ENCODE data around the gene SMPD1.

Gene SMPD1

GRCh38 chr11:6401464-6401863, 11.2 kb downstream of the SMPD1 start:
- Histone ChIP-seq H3K9ac (ENCODE audit: low read length in 5 of 5) (no peak overlapping the region), H3K27ac (ENCODE audit: low read depth, low read length) (no peak overlapping the region), H3K4me3 (ENCODE audit: low read depth in 1 of 5, low read length in 5 of 5) (no peak overlapping the region), H3K36me3 (ENCODE audit: control insufficient read depth in 5 of 5, insufficient read depth in 5 of 5, low read length in 5 of 5) (peaks cover 0 to 48% (median 23%) of the 10 kb centered on the region in 5 donors), H3K27me3 (ENCODE audit: control insufficient read depth in 5 of 5, insufficient read depth in 4 of 5, low read length in 5 of 5) (no peaks in the 10 kb centered on the region), H3K9me3 (ENCODE audit: control insufficient read depth in 5 of 5, low read length in 5 of 5) (no peaks in the 10 kb centered on the region), H3K4me1 (ENCODE audit: control insufficient read depth in 5 of 5, insufficient read depth in 5 of 5, low read length in 5 of 5) (peaks cover 0 to 14% (median 12%) of the 10 kb centered on the region in 5 donors)

DNA sequence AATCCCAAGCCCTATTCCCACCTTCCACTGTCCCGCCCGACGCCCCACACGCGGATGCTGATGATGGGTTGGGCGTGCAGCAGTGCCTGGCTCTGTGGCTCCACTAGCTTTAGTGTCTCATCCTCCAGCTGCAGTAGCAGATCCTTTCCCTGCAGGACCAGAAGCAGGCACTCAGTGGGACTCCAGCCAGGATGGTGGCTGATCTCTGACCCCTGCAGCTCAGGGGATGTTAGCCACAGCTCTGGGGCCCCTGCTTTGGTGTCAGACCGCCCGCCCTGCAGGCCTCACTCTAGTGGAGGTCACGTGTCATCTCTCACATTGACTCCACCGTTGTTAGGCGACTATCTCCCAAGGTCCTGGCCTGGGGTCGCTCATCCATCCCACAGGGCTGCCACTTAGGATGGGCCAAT, 11.8 kb downstream of the SMPD1 start:
- H3K4me1 ChIP-seq (ENCODE audit: control insufficient read depth in 5 of 5, insufficient read depth in 5 of 5, low read length in 5 of 5) = peaks cover 0 to 10% (median 9%) of the 10 kb centered on the region in 5 donors
- no peaks in the 10 kb centered on the region for H3K9me3 ChIP-seq (ENCODE audit: control insufficient read depth in 5 of 5, low read length in 5 of 5)
- no peak overlapping the region for H3K9ac ChIP-seq (ENCODE audit: low read length in 5 of 5)
- H3K27me3 ChIP-seq (ENCODE audit: control insufficient read depth in 5 of 5, insufficient read depth in 4 of 5, low read length in 5 of 5) = no peaks in the 10 kb centered on the region
- H3K36me3 ChIP-seq (ENCODE audit: control insufficient read depth in 5 of 5, insufficient read depth in 5 of 5, low read length in 5 of 5) = peaks cover 0 to 48% (median 23%) of the 10 kb centered on the region in 5 donors
- H3K4me3 ChIP-seq (ENCODE audit: low read depth in 1 of 5, low read length in 5 of 5) = no peak overlapping the region
- no peak overlapping the region for H3K27ac ChIP-seq (ENCODE audit: low read depth, low read length)

DNA sequence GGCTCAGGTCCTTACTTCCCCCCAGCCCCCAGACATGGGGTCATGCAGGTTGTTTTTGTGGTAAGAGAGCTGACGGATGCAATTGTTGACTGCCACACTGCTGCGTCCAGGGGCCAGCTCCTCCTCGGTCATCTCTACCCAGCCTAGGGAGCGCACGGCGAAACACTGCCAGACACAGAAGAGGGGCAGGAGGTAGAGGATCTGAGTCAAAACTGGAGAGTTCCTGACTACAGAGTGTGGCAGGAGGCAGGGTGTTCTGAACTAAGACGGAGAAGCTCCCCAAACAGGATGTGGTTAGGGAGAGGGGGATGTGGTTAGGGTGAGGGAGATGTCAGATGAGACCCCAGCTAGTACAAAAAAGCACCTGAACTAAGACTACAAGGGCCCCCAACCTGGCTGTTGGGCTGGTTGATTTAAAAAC, 12.3 kb downstream of the SMPD1 start:
- Histone ChIP-seq H3K4me3 (ENCODE audit: low read depth in 1 of 5, low read length in 5 of 5) (no peak overlapping the region), H3K27me3 (ENCODE audit: control insufficient read depth in 5 of 5, insufficient read depth in 4 of 5, low read length in 5 of 5) (no peaks in the 10 kb centered on the region), H3K9me3 (ENCODE audit: control insufficient read depth in 5 of 5, low read length in 5 of 5) (no peaks in the 10 kb centered on the region), H3K9ac (ENCODE audit: low read length in 5 of 5) (no peak overlapping the region), H3K27ac (ENCODE audit: low read depth, low read length) (no peak overlapping the region), H3K4me1 (ENCODE audit: control insufficient read depth in 5 of 5, insufficient read depth in 5 of 5, low read length in 5 of 5) (peaks cover 0 to 5% (median 4%) of the 10 kb centered on the region in 5 donors), H3K36me3 (ENCODE audit: control insufficient read depth in 5 of 5, insufficient read depth in 5 of 5, low read length in 5 of 5) (peaks cover 0 to 46% (median 23%) of the 10 kb centered on the region in 5 donors)

GRCh38 chr11:6403539-6403938, 13.3 kb downstream of the SMPD1 start:
- Histone ChIP-seq H3K9me3 (ENCODE audit: control insufficient read depth in 5 of 5, low read length in 5 of 5) (no peaks in the 10 kb centered on the region), H3K4me3 (ENCODE audit: low read depth in 1 of 5, low read length in 5 of 5) (no peak overlapping the region), H3K27me3 (ENCODE audit: control insufficient read depth in 5 of 5, insufficient read depth in 4 of 5, low read length in 5 of 5) (no peaks in the 10 kb centered on the region), H3K9ac (ENCODE audit: low read length in 5 of 5) (no peak overlapping the region), H3K4me1 (ENCODE audit: control insufficient read depth in 5 of 5, insufficient read depth in 5 of 5, low read length in 5 of 5) (no peaks in the 10 kb centered on the region), H3K27ac (ENCODE audit: low read depth, low read length) (no peak overlapping the region), H3K36me3 (ENCODE audit: control insufficient read depth in 5 of 5, insufficient read depth in 5 of 5, low read length in 5 of 5) (peaks cover 0 to 43% (median 23%) of the 10 kb centered on the region in 5 donors)

- Histone ChIP-seq H3K27ac (ENCODE audit: low read depth, low read length) (no peak overlapping the region), H3K4me1 (ENCODE audit: control insufficient read depth in 5 of 5, insufficient read depth in 5 of 5, low read length in 5 of 5) (no peaks in the 10 kb centered on the region), H3K9me3 (ENCODE audit: control insufficient read depth in 5 of 5, low read length in 5 of 5) (no peaks in the 10 kb centered on the region), H3K36me3 (ENCODE audit: control insufficient read depth in 5 of 5, insufficient read depth in 5 of 5, low read length in 5 of 5) (peaks cover 0 to 41% (median 23%) of the 10 kb centered on the region in 5 donors), H3K27me3 (ENCODE audit: control insufficient read depth in 5 of 5, insufficient read depth in 4 of 5, low read length in 5 of 5) (no peaks in the 10 kb centered on the region), H3K4me3 (ENCODE audit: low read depth in 1 of 5, low read length in 5 of 5) (no peak overlapping the region), H3K9ac (ENCODE audit: low read length in 5 of 5) (no peak overlapping the region)
Measured at GRCh38 chr11:6404342-6405051, 14.2 kb downstream of the SMPD1 start.

DNA sequence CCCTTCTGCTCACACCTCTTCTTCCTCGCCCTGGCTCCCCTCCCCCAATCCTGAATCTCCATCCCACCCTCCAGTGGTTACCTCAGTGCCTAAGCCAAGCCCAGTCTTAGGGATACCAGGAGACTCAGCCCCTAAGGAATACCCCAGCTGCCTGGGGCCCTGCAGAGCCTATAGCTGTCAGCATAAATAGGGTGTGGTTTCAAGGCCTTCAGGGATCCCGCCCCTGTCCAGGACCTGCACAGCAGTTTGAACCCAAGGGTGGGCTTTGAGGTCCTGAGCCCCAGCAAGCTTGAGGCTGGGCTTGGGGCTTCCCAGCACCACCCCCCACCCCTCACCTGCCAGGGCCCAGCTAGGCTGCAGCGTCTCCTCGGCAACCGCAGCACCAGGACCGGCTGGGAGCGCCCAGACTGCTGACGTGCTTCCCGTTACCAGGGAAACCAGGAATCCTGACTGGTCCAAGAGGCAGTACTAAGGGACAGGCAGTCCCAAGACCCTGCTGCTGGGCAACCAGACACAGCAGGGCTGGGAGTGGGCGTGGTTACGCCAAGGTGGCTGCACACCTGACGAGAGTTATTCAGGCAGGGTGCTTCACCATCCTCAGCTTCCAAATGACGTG, 14.9 kb downstream of the SMPD1 start:
- peaks cover 0 to 48% (median 23%) of the 10 kb centered on the region in 5 donors for H3K36me3 ChIP-seq (ENCODE audit: control insufficient read depth in 5 of 5, insufficient read depth in 5 of 5, low read length in 5 of 5)
- H3K27me3 ChIP-seq (ENCODE audit: control insufficient read depth in 5 of 5, insufficient read depth in 4 of 5, low read length in 5 of 5) = no peaks in the 10 kb centered on the region
- no peaks in the 10 kb centered on the region for H3K4me1 ChIP-seq (ENCODE audit: control insufficient read depth in 5 of 5, insufficient read depth in 5 of 5, low read length in 5 of 5)
- no peak overlapping the region for H3K9ac ChIP-seq (ENCODE audit: low read length in 5 of 5)
- no peak overlapping the region for H3K4me3 ChIP-seq (ENCODE audit: low read depth in 1 of 5, low read length in 5 of 5)
- no peak overlapping the region for H3K27ac ChIP-seq (ENCODE audit: low read depth, low read length)
- no peaks in the 10 kb centered on the region for H3K9me3 ChIP-seq (ENCODE audit: control insufficient read depth in 5 of 5, low read length in 5 of 5)

DNA sequence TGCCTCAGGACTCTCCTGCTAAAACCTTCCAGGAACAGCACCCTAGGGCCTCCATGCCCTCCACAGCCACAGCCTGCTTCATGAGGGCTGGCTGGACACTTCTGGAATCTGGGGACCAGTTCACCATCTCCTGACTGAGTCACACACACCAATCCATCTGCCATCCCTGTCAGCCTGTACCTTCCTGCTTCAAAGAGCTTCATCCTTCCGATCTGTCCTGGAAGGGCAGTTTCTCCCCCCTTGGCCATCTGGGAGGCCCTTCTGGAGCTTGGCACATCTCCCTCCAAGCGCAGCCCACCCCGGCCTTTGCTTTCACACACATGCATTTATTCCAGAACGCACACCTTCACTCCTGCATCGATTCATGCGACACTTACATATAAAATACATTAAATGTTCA, 15.6 kb downstream of the SMPD1 start:
- no peaks in the 10 kb centered on the region for H3K4me1 ChIP-seq (ENCODE audit: control insufficient read depth in 5 of 5, insufficient read depth in 5 of 5, low read length in 5 of 5)
- no peak overlapping the region for H3K9ac ChIP-seq (ENCODE audit: low read length in 5 of 5)
- peaks cover 0 to 51% (median 26%) of the 10 kb centered on the region in 5 donors for H3K36me3 ChIP-seq (ENCODE audit: control insufficient read depth in 5 of 5, insufficient read depth in 5 of 5, low read length in 5 of 5)
- H3K9me3 ChIP-seq (ENCODE audit: control insufficient read depth in 5 of 5, low read length in 5 of 5) = no peaks in the 10 kb centered on the region
- H3K4me3 ChIP-seq (ENCODE audit: low read depth in 1 of 5, low read length in 5 of 5) = no peak overlapping the region
- H3K27ac ChIP-seq (ENCODE audit: low read depth, low read length) = no peak overlapping the region
- no peaks in the 10 kb centered on the region for H3K27me3 ChIP-seq (ENCODE audit: control insufficient read depth in 5 of 5, insufficient read depth in 4 of 5, low read length in 5 of 5)

- Histone ChIP-seq H3K9ac (ENCODE audit: low read length in 5 of 5) (no peak overlapping the region), H3K9me3 (ENCODE audit: control insufficient read depth in 5 of 5, low read length in 5 of 5) (no peaks in the 10 kb centered on the region), H3K4me1 (ENCODE audit: control insufficient read depth in 5 of 5, insufficient read depth in 5 of 5, low read length in 5 of 5) (no peaks in the 10 kb centered on the region), H3K4me3 (ENCODE audit: low read depth in 1 of 5, low read length in 5 of 5) (no peak overlapping the region), H3K27me3 (ENCODE audit: control insufficient read depth in 5 of 5, insufficient read depth in 4 of 5, low read length in 5 of 5) (no peaks in the 10 kb centered on the region), H3K27ac (ENCODE audit: low read depth, low read length) (no peak overlapping the region), H3K36me3 (ENCODE audit: control insufficient read depth in 5 of 5, insufficient read depth in 5 of 5, low read length in 5 of 5) (peaks cover 0 to 50% (median 22%) of the 10 kb centered on the region in 5 donors)
Measured at GRCh38 chr11:6406370-6406769, 16.1 kb downstream of the SMPD1 start.

GRCh38 chr11:6410695-6411430, 20.6 kb downstream of the SMPD1 start:
- no peak overlapping the region for H3K27ac ChIP-seq (ENCODE audit: low read depth, low read length)
- no peaks in the 10 kb centered on the region for H3K9me3 ChIP-seq (ENCODE audit: control insufficient read depth in 5 of 5, low read length in 5 of 5)
- no peak overlapping the region for H3K9ac ChIP-seq (ENCODE audit: low read length in 5 of 5)
- no peak overlapping the region for H3K4me3 ChIP-seq (ENCODE audit: low read depth in 1 of 5, low read length in 5 of 5)
- peaks cover 0 to 23% (median 8%) of the 10 kb centered on the region in 5 donors for H3K36me3 ChIP-seq (ENCODE audit: control insufficient read depth in 5 of 5, insufficient read depth in 5 of 5, low read length in 5 of 5)
- H3K4me1 ChIP-seq (ENCODE audit: control insufficient read depth in 5 of 5, insufficient read depth in 5 of 5, low read length in 5 of 5) = peaks cover 0 to 8% (median 3%) of the 10 kb centered on the region in 5 donors
- no peaks in the 10 kb centered on the region for H3K27me3 ChIP-seq (ENCODE audit: control insufficient read depth in 5 of 5, insufficient read depth in 4 of 5, low read length in 5 of 5)

- Histone ChIP-seq H3K4me3 (ENCODE audit: low read depth in 1 of 5, low read length in 5 of 5) (no peak overlapping the region), H3K4me1 (ENCODE audit: control insufficient read depth in 5 of 5, insufficient read depth in 5 of 5, low read length in 5 of 5) (peaks cover 0 to 8% (median 3%) of the 10 kb centered on the region in 5 donors), H3K9me3 (ENCODE audit: control insufficient read depth in 5 of 5, low read length in 5 of 5) (no peaks in the 10 kb centered on the region), H3K9ac (ENCODE audit: low read length in 5 of 5) (no peak overlapping the region), H3K27me3 (ENCODE audit: control insufficient read depth in 5 of 5, insufficient read depth in 4 of 5, low read length in 5 of 5) (no peaks in the 10 kb centered on the region), H3K36me3 (ENCODE audit: control insufficient read depth in 5 of 5, insufficient read depth in 5 of 5, low read length in 5 of 5) (peaks cover 0 to 23% (median 8%) of the 10 kb centered on the region in 5 donors), H3K27ac (ENCODE audit: low read depth, low read length) (no peak overlapping the region)
Measured at GRCh38 chr11:6411594-6412031, 21.3 kb downstream of the SMPD1 start.
